ENCODE measurements around the gene AHRR.
"Not testable (repeated sequence)": the region's sequence is repeated elsewhere in the genome, so short reads cannot be mapped to it uniquely, and the experiment has no call there.

Gene AHRR

DNA sequence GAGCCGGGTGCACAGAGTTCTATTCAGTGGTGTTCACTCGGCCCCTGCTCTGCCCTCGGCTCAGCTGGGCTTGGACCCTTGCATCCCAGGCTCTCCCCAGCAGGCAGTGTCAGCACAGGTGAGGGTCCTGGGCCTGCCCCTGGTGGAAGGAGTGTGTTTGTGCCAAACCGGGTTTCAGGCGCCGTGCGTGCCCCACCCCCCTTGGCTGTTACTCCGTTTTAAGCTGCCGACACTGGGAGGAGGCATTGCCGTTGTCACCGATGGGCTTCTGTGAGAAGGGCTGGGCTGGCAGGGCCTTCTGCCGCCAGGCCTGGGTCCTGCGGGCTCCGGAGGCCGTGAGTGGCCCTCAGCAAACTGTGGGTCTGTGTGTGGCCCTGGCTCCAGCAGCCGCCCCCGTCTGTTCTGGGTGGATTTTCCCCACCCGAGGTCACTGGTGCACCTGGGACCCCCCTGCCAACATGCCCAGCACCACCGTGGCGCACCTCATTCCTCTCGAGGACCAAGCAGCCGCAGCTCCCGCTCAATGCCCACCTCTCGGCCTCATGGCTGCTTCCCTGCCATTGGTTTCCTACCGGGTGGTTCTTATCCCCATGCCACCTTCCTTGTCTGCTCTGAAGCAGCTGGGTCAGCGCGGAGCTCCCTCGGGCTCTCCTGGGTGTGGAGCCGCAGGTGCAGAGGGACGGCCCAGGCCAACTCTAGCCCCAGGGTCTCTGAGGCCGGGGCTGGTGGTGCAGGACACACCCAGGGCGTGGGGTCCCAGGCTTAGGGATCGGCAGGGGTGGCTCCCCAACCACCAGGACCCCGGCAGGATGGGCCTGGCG, 77.2 kb downstream of the AHRR start:
- DNase-seq = no peak

DNA sequence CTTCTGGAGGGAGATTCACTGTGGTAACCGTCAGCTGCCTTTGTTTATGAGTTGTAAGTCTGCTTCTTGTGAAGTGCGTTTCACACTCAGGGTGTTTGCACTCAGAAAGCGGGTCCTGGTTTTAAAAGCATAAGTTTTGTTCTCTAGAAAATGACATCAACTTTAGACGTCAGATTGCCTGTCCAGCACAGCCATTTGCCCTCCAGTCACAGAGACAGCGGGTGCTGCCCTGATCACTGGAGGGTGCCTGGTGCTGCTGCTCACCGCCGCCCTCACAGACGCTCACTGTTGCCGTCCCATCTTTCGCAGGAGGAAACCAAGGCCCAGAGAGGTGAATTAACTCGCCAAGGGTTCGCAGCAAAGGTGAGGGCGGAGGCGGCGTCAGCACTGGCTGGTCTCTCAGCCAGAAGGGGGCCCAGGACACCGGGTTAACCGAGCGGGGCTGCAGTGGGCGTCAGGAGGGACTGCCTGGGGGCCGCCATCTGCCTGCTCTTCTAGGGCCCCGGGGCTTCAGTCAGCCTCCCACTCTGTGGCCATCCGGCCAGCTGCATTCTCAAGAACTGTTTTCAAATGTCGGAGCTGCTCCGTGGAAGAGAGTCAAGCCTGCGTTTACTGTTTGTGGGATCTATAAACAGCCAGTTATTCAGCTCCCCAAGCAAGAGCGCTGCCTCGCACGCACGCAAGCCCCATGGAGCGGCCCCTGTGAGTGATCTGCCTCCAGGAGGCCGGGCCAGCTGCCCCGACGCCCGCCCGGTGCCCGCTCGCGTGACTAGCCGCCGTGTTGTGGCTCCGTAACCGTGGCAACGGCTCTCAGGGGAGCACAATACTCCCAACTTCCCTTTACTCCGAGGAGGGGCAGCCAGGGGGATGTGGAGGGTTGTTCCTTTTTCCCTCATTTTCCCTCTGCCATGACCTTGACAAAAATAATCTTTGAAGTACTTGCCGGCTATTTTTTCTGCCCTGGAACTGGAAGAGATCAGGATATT, 78.1 kb downstream of the AHRR start:
- peak; percentile 98 for DNase-seq

DNA sequence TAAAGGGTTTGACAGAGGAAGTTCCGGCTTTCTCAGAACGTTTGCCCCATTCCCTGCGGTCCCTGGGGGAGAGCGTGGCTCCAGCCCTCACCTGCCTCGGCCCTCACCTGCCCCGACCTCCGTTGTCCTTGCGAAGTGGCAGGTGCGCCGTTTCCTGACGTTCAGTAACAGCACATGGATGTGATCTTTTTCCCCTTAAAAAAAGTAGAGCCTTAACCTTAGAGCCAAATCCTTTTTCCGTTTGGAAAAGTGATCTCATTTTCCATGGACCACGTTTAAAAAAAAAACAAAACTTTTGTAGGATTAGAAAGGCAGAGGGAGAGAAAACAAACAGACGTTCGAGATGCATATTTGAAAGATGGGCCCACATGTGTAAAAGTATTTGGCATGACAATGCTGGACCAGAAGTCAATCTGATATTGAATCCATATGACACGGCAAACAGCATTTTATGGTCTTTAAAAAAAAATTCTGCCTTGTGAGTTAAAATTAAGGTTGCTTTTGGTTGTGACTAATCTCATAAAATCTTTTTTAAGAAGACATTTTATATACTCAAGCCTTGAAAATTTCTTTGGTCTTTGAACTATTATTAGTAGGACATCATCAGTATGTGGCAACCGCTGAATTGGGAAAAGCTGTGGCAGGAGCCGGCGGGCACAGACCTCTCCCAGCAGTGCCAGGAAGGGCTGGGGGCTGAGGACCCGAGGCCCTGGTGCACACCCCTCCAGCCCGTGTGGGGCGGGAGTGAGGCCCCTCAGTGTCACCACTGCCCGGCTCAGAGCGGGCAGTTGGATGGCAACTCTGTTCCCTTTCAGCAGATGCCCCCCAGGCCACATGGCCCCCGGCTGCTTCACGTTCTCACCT, 79.0 kb downstream of the AHRR start:
- DNase-seq = peak; percentile 42

DNA sequence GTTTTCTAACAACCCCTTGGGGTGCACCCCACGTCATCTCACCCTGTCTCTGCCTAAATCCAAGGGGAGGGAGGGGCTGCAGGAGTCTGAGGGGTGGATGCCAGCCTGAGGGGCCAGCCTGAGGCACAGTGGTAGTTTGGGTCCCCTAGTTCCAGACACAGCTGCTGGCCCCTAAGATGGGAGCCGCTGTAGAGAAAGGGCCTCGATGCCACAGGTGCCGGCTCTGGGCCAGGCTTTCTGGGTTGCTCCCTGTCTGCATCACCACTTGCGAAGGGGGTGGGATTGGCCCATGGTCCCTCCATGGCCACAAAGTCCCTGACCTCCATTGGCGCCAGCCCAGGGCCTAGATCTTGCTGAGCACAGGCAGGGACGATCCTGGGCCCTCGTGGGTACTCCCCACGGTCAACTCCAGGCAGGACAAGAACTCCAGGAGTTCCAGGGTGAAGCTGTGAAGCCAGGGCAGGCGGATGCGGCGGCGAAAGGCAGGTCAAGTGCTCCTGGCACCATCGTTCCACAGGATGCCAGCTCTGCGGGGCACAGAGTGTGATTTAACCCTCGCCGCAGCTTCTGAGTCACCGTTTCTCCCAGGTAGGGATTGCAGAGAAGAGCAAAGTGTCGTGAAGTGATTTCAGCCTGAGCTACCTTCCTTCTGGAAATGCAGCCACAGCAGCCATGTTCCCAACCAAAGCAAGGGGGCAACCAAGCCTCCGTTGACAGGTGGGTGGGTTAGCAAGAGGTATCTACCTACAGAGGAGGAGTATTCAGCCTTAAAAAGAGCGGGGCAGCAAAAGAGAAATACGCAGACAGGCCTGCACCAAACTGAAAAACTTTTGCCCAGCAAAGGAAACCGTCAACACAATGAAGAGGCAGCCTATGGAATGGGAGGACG, 79.9 kb downstream of the AHRR start:
- DNase-seq = no peak

DNA sequence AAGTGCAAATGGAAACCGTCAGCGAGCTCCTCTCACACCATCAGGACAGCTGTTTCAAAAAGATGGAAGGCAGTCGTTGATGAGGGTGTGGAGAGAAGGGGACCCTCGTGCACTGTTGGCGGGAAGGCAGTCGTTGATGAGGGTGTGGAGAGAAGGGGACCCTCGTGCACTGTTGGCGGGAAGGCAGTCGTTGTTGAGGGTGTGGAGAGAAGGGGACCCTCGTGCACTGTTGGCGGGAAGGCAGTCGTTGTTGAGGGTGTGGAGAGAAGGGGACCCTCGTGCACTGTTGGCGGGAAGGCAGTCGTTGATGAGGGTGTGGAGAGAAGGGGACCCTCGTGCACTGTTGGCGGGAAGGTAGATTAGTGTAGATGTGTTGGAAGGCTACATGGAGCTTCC, 80.7 kb downstream of the AHRR start:
- DNase-seq = not testable (repeated sequence)

DNA sequence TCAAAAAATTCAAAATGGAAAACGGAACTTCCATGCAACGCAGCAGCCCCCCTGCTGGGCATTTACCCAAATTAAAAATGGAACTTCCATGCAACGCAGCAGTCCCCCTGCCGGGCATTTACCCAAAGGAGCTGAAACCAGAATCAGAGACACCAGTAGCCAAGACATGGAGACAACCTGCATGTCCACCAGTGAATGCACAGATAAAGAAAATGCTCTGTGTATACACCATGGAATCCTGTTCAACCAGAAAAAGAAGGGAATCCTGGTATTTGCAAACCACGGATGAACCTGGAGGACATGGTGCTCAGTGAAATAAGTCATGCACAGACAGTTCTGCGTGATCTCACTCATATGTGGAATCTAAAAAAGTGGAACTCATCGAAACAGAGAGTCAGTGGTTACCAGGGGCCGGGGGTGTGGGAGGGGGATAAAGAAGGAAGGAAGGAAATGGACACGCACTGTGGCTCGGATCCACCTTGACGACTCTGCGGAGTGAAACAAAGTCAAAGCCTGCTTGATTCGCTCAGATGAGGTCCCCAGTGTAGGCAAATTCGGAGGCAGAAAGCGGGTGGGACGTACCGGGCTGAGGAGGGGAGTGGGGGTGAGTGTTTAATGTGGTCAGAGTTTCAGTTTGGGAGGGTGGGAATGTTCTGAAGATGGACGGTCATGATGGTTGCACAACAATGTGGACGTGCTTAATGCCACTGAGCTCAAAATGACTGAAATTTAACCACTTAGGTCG, 81.3 kb downstream of the AHRR start:
- DNase-seq = peak; percentile 63

DNA sequence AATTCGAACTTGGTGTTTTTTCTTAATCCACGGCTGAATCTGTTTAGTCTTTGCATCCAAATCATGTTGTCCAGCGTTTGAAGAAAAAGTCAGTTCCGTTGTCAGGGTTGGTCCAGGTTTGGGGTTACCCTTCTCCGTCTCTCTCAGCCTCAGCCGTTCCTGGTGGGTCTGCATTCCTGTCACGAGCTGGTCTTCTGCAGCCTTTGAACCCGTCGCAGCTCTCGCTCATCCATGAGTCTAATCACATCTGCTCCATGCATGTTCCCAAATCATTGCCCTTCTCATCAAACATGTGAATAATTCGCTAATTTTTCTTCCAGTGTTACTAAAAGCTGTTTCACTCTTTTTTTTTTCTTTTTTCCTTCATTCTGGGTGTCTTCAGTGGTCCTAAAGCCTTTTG, 82.5 kb downstream of the AHRR start:
- DNase-seq = no peak

DNA sequence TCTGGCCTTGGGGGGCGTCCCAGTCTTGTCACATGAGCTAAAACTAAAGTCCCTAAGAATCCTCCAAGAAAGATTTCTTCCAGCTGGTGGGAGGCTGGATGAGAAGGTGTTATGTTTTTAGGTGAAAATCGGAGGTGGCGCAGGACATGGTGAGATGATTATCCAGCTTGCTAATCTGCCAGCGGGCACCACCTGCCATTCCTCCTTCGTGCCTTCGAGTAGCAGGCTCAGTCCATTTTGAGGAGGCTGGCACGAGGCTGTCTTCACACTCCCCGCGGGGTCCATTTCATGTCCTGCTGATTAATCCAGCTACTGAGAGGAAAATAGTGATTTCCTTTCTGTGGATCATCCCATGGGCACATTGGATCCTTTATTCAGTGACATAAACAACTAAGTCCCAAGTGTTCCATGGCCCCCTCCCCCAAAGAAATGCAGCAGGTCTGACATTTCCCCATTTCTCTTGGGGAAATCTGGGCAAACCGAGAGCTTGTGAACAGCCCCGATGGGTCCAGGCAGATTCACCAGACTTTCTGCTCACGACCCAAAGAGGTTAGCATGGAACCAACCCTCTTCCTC, 83.2 kb downstream of the AHRR start:
- DNase-seq = no peak

DNA sequence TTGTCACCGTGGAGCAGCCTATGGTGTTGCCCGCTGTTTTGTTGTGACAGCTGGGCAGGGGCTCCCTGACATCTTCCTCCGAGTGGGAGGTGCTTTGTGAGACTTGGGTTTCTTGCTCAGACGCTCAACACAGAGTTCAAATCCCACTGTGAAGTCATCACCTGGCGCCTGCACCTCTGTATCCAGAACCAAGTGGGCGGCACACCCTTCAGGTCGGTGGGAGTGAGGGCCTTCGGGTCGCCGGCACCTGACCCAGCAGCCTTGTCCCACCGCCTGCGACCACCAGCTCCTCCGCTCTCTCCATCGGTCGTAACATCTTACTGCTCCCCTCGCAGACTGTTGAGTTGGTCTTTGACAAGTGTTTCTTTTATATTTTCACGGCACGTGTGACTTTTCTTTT, 83.9 kb downstream of the AHRR start:
- DNase-seq = no peak

DNA sequence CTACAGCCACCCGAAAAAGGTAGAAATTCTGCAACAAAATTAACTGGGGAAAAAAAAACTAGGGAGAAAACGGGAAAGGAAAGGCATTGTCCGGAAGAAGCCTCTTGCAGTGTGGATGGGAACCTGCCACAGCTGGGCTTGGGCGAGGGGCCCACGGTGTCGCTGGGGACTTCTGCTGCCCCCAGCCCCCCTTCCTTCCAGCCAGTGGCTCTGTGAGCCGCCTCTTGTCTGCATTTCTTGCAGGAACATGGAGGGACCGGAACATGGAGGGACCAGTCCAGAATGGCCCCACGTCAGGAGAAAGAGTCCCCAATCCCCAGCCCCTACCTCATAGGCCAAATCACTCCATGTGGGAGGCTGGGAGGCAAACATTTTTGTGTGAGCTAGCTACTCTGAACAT, 84.5 kb downstream of the AHRR start:
- DNase-seq = no peak

DNA sequence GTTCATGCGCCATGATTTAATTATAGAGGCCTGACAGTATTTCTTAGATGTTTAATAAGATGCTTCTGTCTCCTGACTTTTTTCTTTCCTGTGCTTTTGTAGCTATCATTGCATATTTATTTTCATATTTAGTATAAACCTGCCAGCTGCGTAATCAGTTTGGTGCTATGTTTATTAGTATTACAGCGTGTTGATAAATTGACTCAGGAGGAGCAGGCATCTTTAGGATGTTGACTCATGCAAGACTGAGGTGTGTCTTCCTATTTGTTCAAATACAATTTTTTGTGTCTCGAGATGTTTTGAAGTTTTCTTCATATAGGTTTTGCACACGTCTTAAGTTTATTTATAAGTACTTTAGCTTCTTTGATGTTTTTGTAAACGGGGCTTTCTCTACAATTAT, 85.5 kb downstream of the AHRR start:
- DNase-seq = no peak

DNA sequence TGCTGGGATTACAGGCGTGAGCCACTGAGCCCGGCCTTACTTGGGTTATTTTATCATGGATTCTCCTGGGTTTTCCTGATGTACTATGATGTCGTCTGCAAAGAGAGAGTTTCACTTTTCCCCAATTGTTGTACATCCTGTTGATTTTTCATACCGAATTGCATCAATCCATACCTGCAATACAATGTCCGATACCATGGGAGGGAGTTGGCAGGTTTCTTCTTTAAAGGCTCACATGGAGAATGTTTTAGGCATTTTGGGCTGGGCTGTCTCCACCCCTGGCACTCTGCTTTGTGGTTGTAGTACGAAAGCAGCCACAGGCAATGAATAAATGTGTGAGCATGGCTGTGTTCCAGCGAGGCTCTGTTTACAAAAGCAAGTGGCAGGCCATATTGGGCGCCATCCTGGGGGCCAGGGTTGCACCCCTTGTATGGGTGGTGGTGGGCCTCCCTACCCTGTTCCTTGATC, 86.3 kb downstream of the AHRR start:
- no peak for DNase-seq

DNA sequence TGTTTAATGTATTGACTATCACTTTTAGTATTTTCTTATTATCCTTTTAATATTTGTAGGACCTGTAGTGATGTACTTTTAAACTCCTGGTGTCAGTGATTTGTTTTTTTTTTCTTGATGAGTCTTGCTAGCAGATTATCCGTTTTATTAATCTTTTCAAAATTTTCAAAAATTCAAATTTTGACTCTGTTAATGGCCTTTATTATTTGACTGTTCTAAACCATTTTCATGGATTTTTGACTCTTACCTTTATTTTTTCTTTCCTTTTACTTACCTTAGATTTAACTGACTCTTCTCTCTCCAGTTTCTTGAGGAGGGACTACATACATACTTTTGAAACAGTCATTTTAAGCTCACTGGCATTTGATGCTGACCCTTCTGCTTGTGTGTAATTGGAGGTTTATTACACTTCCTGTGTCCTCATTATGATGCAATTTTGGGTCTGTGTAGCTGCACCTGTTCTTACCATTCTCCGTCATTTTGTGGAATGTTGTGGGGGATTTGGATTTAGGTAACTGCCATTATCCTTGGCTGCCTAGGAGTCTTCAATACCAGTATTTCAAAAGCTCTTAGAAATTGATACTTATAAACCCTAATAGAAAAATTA, 89.5 kb downstream of the AHRR start:
- DNase-seq = no peak

DNA sequence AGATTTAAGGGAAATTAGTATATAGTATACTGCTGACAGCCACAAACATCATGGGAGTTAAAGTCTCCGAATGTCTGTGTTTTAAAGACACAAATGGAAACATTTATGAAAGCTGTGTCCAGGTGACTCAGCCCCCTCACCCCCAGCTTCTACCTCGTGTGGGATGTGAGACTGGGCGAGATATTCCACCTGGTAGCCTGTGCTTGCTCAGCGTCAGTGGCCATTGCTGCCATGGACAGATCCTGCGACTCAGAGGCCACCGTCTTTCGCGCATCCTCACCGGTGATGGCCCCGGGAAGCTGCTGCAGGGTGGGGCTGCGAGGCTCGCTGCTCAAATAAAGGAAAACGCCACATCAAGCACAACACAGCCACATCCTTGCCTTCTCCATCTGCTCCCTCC, 90.2 kb downstream of the AHRR start:
- no peak for DNase-seq

DNA sequence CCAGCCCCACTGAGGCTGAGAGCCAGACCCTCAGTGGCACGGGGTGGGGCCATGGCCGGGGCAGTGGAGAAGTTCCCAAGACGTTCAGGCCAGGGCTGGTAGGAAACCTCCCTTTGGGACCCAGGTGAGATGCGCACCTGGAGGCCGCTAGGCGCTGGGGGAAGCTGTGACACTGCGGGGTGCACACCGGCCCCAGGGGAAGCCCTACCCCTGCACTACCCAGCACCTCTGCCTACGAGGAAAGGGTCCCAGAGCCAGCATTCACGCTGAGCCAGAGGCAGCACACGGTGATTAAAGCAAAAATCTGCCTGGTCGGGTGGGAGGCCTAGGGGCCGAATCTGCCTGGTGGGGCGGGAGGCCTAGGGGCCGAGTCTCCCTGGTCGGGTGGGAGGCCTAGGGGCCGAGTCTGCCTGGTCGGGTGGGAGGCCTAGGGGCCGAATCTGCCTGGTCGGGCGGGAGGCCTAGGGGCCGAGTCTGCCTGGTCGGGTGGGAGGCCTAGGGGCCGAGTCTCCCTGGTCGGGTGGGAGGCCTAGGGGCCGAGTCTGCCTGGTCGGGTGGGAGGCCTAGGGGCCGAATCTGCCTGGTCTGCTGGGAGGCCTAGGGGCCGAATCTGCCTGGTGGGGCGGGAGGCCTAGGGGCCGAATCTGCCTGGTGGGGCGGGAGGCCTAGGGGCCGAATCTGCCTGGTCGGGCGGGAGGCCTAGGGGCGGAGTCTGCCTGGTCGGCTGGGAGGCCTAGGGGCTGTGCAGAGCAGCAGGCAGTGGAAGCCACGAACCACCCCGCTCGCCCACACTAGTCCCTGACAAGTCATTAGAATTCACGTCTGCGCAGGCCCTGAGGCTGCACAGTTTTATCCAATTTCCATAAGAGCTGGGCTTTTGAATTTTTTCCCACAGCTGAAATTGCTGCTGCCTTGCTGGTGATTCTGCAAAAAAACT, 93.7 kb downstream of the AHRR start:
- peak; percentile 91 for DNase-seq

DNA sequence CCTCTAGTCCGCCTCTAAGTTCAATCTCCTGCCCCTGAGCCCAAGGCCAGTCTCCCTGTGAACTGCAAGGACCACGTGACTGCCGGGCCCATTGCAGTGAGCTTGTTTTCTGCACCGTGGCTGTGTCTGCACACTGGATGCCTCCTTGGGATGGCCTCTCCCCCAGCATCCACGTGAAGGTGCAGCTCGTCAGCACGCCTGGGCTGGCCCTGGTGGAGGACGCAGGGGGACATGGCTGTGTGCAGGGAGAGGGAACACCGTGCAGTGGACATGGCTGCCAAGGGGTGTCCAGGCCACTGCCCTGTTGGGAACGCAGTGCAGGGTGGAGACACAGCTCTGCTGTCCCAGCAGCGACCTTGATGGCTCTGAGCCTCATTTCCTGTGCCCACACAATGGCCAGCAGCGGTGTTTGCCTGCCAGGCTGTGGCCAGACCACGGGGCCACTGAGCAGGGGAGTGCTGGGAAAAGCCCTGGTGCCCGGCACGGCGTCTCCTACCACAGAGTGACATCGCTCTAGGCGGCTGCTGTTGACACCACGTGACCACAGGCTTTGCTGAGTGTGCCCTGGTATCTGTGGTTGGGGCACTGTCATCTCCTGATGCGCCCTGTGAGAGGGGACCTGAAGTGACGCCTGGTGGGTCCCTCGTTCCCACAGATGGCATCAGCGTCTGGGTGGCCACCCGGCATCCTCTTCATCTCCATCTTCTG, 94.6 kb downstream of the AHRR start:
- peak; percentile 62 for DNase-seq

DNA sequence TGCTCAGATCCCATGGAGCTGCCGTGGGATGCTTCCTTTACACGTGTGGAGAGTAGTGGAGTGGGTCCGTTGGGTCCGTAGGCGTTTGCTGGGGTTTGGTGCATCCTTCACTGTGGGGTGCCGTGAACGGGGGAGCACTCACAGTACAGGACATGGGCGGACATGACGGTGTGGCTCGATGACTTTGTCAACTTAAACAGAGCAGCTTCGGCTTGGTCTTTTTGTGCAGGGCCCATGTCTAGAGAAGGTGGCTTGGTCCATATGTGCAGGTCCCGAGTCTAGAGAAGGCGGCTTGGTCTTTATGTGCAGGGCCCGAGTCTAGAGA, 95.1 kb downstream of the AHRR start:
- no peak for DNase-seq
